HUES6 (cell line): ENCODE results near the gene CDH2.

Experiments
- H3K27ac ChIP-seq: 2 replicates; pipeline ENCODE4 v1.7.0; 2013; ENCODE audit warnings: low read depth, mild to moderate bottlenecking, low read length, inconsistent platforms
- H3K27me3 ChIP-seq: 2 replicates; pipeline ENCODE4 v1.6.1; 2013; ENCODE audit warnings: low read length; ENCODE audit not compliant: control insufficient read depth, insufficient read depth
- H3K36me3 ChIP-seq: 2 replicates; pipeline ENCODE4 v1.6.1; 2013; ENCODE audit warnings: low read length; ENCODE audit not compliant: control insufficient read depth, insufficient read depth
- H3K4me1 ChIP-seq: 2 replicates; pipeline ENCODE4 v1.6.1; 2013; ENCODE audit warnings: low read length; ENCODE audit not compliant: control insufficient read depth, insufficient read depth
- H3K4me3 ChIP-seq: 2 replicates; pipeline ENCODE4 v1.5.1; 2013; ENCODE audit warnings: low read depth, low read length
- H3K9ac ChIP-seq: one replicate; pipeline ENCODE4 v1.6.1; 2013; ENCODE audit warnings: mild to moderate bottlenecking, low read length
- H3K9me3 ChIP-seq: 2 replicates; pipeline ENCODE4 v1.6.1; 2013; ENCODE audit warnings: low read depth, low read length; ENCODE audit not compliant: control insufficient read depth, insufficient read depth

Gene CDH2

DNA sequence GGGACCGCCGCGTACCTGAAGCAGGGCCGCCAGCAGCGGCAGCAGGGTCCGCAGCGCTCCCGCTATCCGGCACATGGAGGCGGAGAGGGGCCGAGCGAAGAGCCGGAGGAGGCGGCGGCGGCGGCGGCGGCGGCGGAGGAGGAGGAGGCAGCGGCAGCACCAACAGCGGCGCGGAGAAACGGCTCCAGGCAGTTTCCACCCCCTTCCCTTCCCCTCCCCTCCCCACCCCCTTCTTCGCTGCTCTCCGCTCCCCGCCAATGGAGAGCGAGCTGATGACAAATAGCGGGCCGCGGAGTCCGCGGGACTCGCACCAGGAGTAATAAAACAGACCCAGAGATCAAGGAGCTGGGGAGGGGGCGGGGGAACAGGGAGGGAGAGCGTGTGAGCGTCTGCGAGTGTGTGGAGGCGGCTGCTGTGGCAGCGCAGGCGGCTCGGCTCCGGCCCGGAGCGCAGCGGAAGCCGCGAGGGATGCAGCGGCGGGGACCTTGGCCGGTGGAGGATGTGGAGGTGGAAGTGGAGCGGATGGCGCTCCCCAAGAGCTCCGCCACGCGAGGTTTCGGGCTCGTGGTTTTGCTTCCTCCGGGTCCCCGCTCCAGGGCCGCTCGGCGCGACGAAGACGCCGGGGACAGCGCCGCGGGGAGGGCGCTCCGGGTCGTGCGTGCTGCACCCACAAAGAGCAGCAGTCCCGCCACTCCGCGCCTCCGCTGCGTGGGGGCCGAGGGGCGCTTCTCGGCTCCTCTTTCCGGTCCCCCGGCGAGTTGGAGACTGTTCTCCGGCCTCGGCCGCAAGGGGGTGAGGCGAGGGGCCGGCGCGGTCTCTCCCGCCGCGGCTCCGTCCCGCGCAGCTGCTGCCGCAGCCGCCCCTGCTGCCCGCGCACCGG lies at the start of gene CDH2:
Gene CDH2, minus strand, starts transcription at position 183 of the 880 bp plus-strand sequence. Its CDS starts 108 bp downstream, at position 75.
- H3K4me1 ChIP-seq: peaks cover 32% of the 10 kb centered on the region
- H3K36me3 ChIP-seq: no peaks in the 10 kb centered on the region
- peak within 1 kb of the TSS; percentile 89; the same call in 1 of the 2 replicates for H3K27ac ChIP-seq
- no peaks in the 10 kb centered on the region for H3K9me3 ChIP-seq
- H3K4me3 ChIP-seq: peak within 1 kb of the TSS; percentile 94
- peaks cover 28% of the 10 kb centered on the region for H3K27me3 ChIP-seq
- H3K9ac ChIP-seq: peak within 1 kb of the TSS; percentile 91

DNA sequence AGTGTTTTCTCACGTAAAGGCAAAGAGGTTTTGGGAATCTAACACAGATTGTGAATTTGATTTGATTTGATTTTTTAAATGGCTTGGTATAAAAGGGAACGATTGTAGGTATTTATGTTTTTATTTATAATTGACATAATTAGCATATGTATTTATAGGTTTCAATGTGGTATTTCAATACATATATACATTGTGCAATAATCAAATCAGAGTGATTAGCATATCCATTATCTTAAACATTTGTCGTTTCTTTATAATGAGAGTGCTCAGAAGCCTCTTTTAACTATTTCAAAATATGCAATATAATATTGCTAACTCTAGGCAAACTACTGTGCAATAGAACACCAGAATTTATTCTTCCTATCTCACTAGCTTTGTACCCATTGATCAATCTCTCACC lies 35.1 kb upstream of the CDH2 start:
- no peak overlapping the region for H3K4me3 ChIP-seq
- no peaks in the 10 kb centered on the region for H3K27me3 ChIP-seq
- H3K27ac ChIP-seq: no peak overlapping the region
- H3K9me3 ChIP-seq: no peaks in the 10 kb centered on the region
- H3K36me3 ChIP-seq: no peaks in the 10 kb centered on the region
- H3K9ac ChIP-seq: no peak overlapping the region
- no peaks in the 10 kb centered on the region for H3K4me1 ChIP-seq

DNA sequence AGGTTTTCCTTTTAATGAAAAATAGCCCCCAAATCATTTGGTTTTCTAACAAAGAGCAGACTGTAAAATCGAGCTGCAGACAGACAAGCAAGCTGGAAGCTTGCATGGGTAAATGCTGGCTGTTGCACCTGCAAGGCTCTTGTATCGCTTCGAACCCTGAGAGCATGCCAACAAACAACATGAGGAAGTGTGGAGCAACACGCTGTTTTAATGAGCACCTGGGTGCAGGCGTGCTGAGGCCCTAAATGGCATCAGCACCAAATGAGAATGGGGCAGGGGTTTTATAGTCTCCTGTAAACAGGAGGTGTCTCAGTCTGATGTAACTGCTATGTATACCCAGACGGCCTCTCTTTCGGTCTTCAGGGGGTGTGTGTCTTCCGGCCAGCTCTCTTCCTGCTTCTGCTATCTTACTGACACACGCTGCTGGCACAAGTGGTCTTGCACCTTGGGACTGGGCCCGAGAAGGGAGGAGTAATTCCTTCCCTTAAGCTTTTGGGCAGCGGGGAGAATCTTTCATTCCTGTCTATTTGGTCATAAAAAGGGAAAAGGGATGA lies 31.9 kb upstream of the CDH2 start:
- Histone ChIP-seq H3K27me3 (no peaks in the 10 kb centered on the region), H3K4me3 (no peak overlapping the region), H3K36me3 (no peaks in the 10 kb centered on the region), H3K9me3 (no peaks in the 10 kb centered on the region), H3K27ac (no peak overlapping the region), H3K4me1 (no peaks in the 10 kb centered on the region), H3K9ac (no peak overlapping the region)

DNA sequence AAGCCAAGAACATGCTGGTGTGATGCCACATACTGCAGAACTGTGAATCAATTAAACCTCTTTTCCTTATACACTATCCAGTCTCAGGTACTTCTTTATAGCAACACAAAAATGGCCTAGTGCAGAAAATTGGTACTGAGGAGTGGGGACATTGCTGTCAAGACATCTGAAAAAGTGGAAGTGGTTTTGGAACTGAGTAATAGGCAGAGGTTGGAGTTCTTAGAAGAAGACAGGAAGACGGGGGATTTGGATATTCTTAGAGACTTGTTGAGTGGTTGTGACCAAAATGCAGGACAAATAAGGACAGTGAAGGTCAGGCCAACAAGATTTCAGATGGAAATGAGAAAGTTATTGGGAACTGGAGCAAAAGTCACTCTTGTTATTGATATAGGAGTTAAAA lies 31.3 kb upstream of the CDH2 start:
- Histone ChIP-seq H3K9ac (no peak overlapping the region), H3K27ac (no peak overlapping the region), H3K4me1 (no peaks in the 10 kb centered on the region), H3K36me3 (no peaks in the 10 kb centered on the region), H3K4me3 (no peak overlapping the region), H3K27me3 (no peaks in the 10 kb centered on the region), H3K9me3 (no peaks in the 10 kb centered on the region)

DNA sequence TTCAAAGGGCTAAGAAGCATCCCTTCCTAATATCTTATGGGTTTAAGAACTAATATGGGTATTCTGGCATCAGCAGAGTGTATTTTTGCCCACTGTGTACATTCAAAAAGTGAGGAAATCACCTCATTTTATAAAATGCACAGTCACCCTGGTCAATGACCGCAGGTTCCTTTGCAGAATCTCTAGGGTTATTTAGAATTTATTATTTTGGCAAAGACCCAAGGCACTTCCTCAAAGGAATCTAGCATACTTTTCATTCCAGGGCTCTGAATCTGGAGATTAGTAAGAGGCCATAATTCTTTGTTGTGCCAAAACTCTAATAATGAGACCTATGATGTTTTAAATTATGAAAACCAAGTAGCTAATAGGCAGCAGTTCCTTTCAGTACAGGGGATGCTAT lies 27.2 kb upstream of the CDH2 start:
- Histone ChIP-seq H3K36me3 (no peaks in the 10 kb centered on the region), H3K9ac (no peak overlapping the region), H3K27me3 (no peaks in the 10 kb centered on the region), H3K4me1 (no peaks in the 10 kb centered on the region), H3K27ac (no peak overlapping the region), H3K4me3 (no peak overlapping the region), H3K9me3 (no peaks in the 10 kb centered on the region)

GRCh38 chr18:28201056-28201455 lies 24.1 kb upstream of the CDH2 start:
- Histone ChIP-seq H3K4me1 (no peaks in the 10 kb centered on the region), H3K27me3 (no peaks in the 10 kb centered on the region), H3K9me3 (no peaks in the 10 kb centered on the region), H3K9ac (no peak overlapping the region), H3K27ac (no peak overlapping the region), H3K36me3 (no peaks in the 10 kb centered on the region), H3K4me3 (no peak overlapping the region)

DNA sequence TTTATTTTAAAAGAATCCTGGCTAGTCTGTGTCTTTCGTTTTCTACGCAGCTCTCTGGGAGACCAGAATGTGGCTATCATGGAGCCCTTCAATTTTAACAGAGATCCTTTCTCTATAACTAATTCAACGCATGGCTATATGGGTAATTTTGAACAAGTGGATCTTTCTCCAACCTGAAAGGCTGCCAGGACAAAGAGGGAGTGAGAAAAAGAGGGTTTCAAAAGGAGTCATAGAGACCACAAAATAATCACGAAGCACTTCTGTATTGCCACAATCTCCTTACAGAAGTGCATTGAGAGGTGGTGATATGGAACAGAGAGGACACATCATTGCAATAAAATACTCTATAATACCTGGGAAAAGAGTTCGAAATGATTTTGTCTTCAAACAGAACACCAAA lies 21.7 kb upstream of the CDH2 start:
- Histone ChIP-seq H3K27me3 (no peaks in the 10 kb centered on the region), H3K9me3 (no peaks in the 10 kb centered on the region), H3K4me3 (no peak overlapping the region), H3K4me1 (no peaks in the 10 kb centered on the region), H3K36me3 (no peaks in the 10 kb centered on the region), H3K27ac (no peak overlapping the region), H3K9ac (no peak overlapping the region)

DNA sequence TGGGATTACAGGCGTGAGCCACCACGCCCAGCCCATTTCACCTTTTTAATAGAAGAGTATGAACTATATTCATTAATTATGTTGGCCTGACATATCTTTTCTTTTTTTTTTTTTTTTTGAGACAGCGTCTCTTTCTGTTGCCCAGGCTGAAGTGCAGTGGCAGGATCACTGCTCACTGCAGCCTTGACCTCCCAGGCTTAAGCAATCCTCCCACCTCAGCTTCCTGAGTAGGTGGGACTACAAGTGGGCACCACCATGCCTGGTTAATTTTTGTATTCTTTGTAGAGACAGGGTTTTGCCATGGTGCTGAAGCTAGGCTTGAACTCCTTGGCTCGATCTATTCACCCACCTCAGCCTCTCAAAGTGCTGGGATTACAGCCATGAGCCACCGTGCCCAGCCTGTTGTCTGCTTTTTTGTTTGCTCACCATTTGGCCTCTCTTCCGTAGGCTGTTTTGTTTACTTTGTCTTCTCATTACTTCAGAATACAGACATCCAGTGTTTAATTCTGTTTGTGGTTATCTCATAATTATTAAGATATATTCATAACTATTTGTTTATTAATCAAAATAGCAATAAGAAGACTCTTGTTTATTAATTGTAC lies 16.3 kb upstream of the CDH2 start:
- no peak overlapping the region for H3K27ac ChIP-seq
- H3K27me3 ChIP-seq: no peaks in the 10 kb centered on the region
- H3K9ac ChIP-seq: no peak overlapping the region
- H3K4me1 ChIP-seq: no peaks in the 10 kb centered on the region
- H3K36me3 ChIP-seq: no peaks in the 10 kb centered on the region
- H3K9me3 ChIP-seq: peaks cover 3% of the 10 kb centered on the region; the same call in 1 of the 2 replicates
- H3K4me3 ChIP-seq: no peak overlapping the region

DNA sequence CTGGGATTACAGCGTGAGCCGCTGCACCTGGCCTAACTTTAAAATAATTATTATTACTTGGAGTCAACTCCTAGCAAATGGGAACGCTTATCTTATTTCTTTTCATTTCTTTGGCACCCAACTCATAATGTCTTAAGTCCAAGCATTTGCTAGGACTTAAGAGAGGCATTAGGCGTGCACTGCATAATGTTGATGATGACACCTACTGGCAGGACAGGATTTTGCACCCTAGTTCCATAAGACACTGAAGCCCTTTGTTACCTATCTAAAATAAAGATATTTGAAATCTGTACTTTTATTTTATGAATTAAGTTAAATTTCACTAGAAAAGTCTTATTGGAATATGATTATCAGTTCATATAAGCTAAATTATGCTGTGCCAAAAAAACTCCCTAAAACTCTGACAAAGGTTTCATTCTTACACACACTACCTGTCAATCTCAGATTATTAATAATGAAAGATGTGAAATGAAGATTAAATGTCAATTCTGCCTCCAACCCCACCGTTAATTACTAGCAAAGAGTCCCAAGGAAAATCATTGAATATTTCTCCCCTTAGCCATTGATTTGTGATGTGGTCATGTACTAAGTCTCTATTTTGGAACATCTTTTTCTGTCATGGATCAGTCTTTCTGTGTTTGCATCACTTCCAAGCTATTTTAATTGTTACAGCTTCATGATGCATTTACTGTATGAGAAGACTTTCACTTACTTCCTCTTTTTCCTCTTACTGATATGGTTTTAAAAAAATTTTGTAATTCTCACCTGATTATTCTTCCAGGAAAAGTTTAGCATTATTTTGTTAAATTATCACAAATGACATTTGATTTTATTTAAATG lies 12.7 kb upstream of the CDH2 start:
- H3K4me1 ChIP-seq: no peaks in the 10 kb centered on the region
- H3K9me3 ChIP-seq: peaks cover 3% of the 10 kb centered on the region; the same call in 1 of the 2 replicates
- H3K9ac ChIP-seq: no peak overlapping the region
- H3K27ac ChIP-seq: no peak overlapping the region
- H3K27me3 ChIP-seq: no peaks in the 10 kb centered on the region
- H3K36me3 ChIP-seq: no peaks in the 10 kb centered on the region
- no peak overlapping the region for H3K4me3 ChIP-seq

DNA sequence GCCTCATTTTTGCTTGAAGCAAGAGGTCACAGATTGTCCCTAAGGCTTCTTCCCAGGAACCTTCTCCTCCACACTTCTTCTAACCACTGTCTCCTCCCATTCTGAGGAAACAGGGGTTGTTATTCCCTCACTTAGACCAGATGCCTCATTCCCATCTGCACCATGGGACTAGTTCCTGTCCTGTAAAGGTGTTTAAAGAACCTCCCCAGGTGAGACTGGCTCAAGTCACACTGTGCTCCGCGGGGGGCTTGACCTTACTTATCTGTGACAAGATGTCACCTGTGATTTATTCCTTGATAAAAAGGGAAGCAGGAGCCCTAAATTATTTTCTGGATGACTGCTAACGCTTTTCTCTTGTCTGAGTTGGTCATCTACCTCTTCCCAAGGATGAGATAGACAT lies 8.2 kb upstream of the CDH2 start:
- H3K9me3 ChIP-seq: peaks cover 3% of the 10 kb centered on the region; the same call in 1 of the 2 replicates
- H3K4me1 ChIP-seq: peaks cover 24% of the 10 kb centered on the region
- no peaks in the 10 kb centered on the region; the same call in 1 of the 2 replicates for H3K27me3 ChIP-seq
- no peak overlapping the region for H3K4me3 ChIP-seq
- no peak overlapping the region for H3K27ac ChIP-seq
- no peak overlapping the region for H3K9ac ChIP-seq
- H3K36me3 ChIP-seq: no peaks in the 10 kb centered on the region
